Effector CD4-positive, alpha-beta T cell (primary cell): Measurements from ENCODE around the gene ACYP2.
"Not testable (repeated sequence)": the region's sequence is repeated elsewhere in the genome, so short reads cannot be mapped to it uniquely, and the experiment has no call there.

Source experiments
- DNase-seq: peaks from one replicate; pipeline ENCODE4 v3.0.0-alpha.2; 2020

Gene ACYP2

GRCh38 chr2:54099370-54099769 lies 16.0 kb upstream of the ACYP2 start:
- no peak for DNase-seq

- no peak for DNase-seq
Observed at GRCh38 chr2:54099829-54100585, 15.4 kb upstream of the ACYP2 start.

- DNase-seq, result no peak
Observed at GRCh38 chr2:54100772-54101171, 14.6 kb upstream of the ACYP2 start.

GRCh38 chr2:54103454-54104314 lies 11.7 kb upstream of the ACYP2 start:
- no peak for DNase-seq

GRCh38 chr2:54106631-54107454 lies 8.6 kb upstream of the ACYP2 start:
- DNase-seq, result peak; percentile 16

GRCh38 chr2:54107455-54107764 lies 8.0 kb upstream of the ACYP2 start:
- no peak for DNase-seq

GRCh38 chr2:54107903-54108615 lies 7.4 kb upstream of the ACYP2 start:
- no peak for DNase-seq

GRCh38 chr2:54109848-54110247 lies 5.6 kb upstream of the ACYP2 start:
- no peak for DNase-seq

GRCh38 chr2:54114479-54114878 lies 936 bp upstream of the ACYP2 start:
- DNase-seq, result not testable (repeated sequence)

GRCh38 chr2:54114936-54115283 lies 505 bp upstream of the ACYP2 start:
- no peak for DNase-seq

GRCh38 chr2:54116598-54116997 lies 1.2 kb downstream of the ACYP2 start:
- not testable (repeated sequence) for DNase-seq

- DNase-seq, result no peak
Observed at GRCh38 chr2:54120950-54121349, 5.5 kb downstream of the ACYP2 start.

GRCh38 chr2:54122171-54122935 lies 6.9 kb downstream of the ACYP2 start:
- DNase-seq, result no peak

GRCh38 chr2:54122939-54123338 lies 7.5 kb downstream of the ACYP2 start:
- no peak for DNase-seq

- not testable (repeated sequence) for DNase-seq
Observed at GRCh38 chr2:54127174-54127573, 11.8 kb downstream of the ACYP2 start.

- no peak for DNase-seq
Observed at GRCh38 chr2:54133056-54133455, 17.6 kb downstream of the ACYP2 start.

GRCh38 chr2:54139210-54139609 lies 23.8 kb downstream of the ACYP2 start:
- DNase-seq, result no peak

GRCh38 chr2:54143780-54144179 lies 28.4 kb downstream of the ACYP2 start:
- DNase-seq, result no peak

GRCh38 chr2:54148391-54148790 lies 33.0 kb downstream of the ACYP2 start:
- DNase-seq, result no peak

GRCh38 chr2:54149638-54150441 lies 34.4 kb downstream of the ACYP2 start:
- no peak for DNase-seq

GRCh38 chr2:54158311-54158710 lies 42.9 kb downstream of the ACYP2 start:
- no peak for DNase-seq
